Activated CD8-positive, alpha-beta T cell treated with anti-CD3 and anti-CD28 coated beads for 36 hours (primary cell): ENCODE data around the gene DIMT1. TPM values are rescaled to one million over a fixed set of nuclear protein-coding genes. Genes with fewer than 3 reads are reported as not detected.
A peak's percentile ranks its signal among the peaks of the same experiment; 100 is the strongest.

ENCODE experiments used
- ATAC-seq: fragments of 200-7000 bp; cut with Tn5 transposase; one replicate; pipeline ENCODE4 v1.10.0; 2021; ENCODE audit warnings: mild to moderate bottlenecking, moderate library complexity
- CTCF ChIA-PET: fragments of 350-600 bp; sonication (Branson Sonifier 250); formaldehyde crosslinking; loops from one replicate; lab custom pipeline; 2021; ENCODE audit warnings: antibody characterized with exemption; lab: Charles Lee
- POLR2A ChIA-PET: fragments of 350-600 bp; sonication (Branson Sonifier 250); formaldehyde crosslinking; loops from one replicate; lab custom pipeline; 2021; ENCODE audit warnings: antibody characterized with exemption; lab: Charles Lee
- DNase-seq: peaks from one replicate; pipeline ENCODE4 v3.0.0-alpha.2; 2020
- H3K27ac Mint-ChIP-seq: one replicate; pipeline ENCODE4 v1.8.0; 2021; ENCODE audit warnings: mild to moderate bottlenecking, mixed read lengths
- H3K27me3 Mint-ChIP-seq: one replicate; pipeline ENCODE4 v1.8.0; 2021; ENCODE audit warnings: mixed read lengths
- H3K36me3 Mint-ChIP-seq: one replicate; pipeline ENCODE4 v1.8.0; 2021; ENCODE audit warnings: low read depth, mixed read lengths
- H3K4me1 Mint-ChIP-seq: one replicate; pipeline ENCODE4 v1.8.0; 2021; ENCODE audit warnings: low read depth, mixed read lengths
- H3K4me3 Mint-ChIP-seq: one replicate; pipeline ENCODE4 v1.8.0; 2021; ENCODE audit warnings: mild to moderate bottlenecking, moderate library complexity, mixed read lengths
- H3K9me3 Mint-ChIP-seq: one replicate; pipeline ENCODE4 v1.8.0; 2021; ENCODE audit warnings: mixed read lengths
- CTCF ChIP-seq: fragments of 200-600 bp; IDR thresholded peaks from one replicate; pipeline ENCODE4 v1.8.0; 2022; ENCODE audit warnings: antibody characterized with exemption, mild to moderate bottlenecking
- intact Hi-C: fragments of 100-400 bp; cut with micrococcal nuclease; formaldehyde crosslinking; loops from one replicate; pipeline ENCODE4 v1.10.0; 2022
- total RNA-seq, 2 experiments: library from RNA; stranded (reverse); gene quantifications; one replicate each; pipeline ENCODE4 v1.2.3, GENCODE V29; 2021

DIMT1 gene
- total RNA-seq, 2 experiments from 2014 or later = 51.3 to 59.1 TPM

GRCh38 chr5:62431735-62432620, 28.3 kb upstream of the DIMT1 start:
- H3K4me3 Mint-ChIP-seq = no peak overlapping the region
- CTCF ChIA-PET = interaction anchor here (1.1 to 2.5 kb wide), 6 partner anchors 10 to 77 kb away, joined by 3 to 11 read pairs (median 4); no protein-coding TSS in a partner anchor
- H3K36me3 Mint-ChIP-seq = peaks cover 1% of the 10 kb centered on the region
- peak overlapping the region; percentile 21 for H3K27ac Mint-ChIP-seq
- peaks cover 22% of the 10 kb centered on the region for H3K4me1 Mint-ChIP-seq
- no peak for ATAC-seq
- H3K9me3 Mint-ChIP-seq = no peaks in the 10 kb centered on the region
- DNase-seq = no peak
- H3K27me3 Mint-ChIP-seq = no peaks in the 10 kb centered on the region
- POLR2A ChIA-PET = interaction anchor here (1.3 to 1.9 kb wide), 2 partner anchors 11 to 13 kb away, joined by 3 to 5 read pairs; no protein-coding TSS in a partner anchor
- intact Hi-C loops = no loop called here
- TF ChIP-seq CTCF = no peak

- ATAC-seq (no peak), DNase-seq (no peak)
- H3K4me1 Mint-ChIP-seq = peaks cover 15% of the 10 kb centered on the region
- peaks cover 4% of the 10 kb centered on the region for H3K36me3 Mint-ChIP-seq
- H3K27me3 Mint-ChIP-seq = no peaks in the 10 kb centered on the region
- no peaks in the 10 kb centered on the region for H3K9me3 Mint-ChIP-seq
- H3K27ac Mint-ChIP-seq = no peak overlapping the region
- ChIA-PET POLR2A (no interaction called here), CTCF (no interaction called here)
- intact Hi-C loops = no loop called here
- H3K4me3 Mint-ChIP-seq = no peak overlapping the region
- no peak for TF ChIP-seq CTCF
These were observed 21.1 kb upstream of the DIMT1 start for GRCh38 chr5:62424763-62425162.

GRCh38 chr5:62421414-62421813, 17.7 kb upstream of the DIMT1 start:
- ChIA-PET POLR2A (interaction anchor here (1.2 to 1.3 kb wide), 2 partner anchors 9 to 11 kb away, joined by 3 to 4 read pairs; partner anchors contain the start of gene IPO11), CTCF (interaction anchor here (1.5 kb wide), 1 partner anchor 23 kb away, joined by 4 read pairs; no protein-coding TSS in a partner anchor)
- ATAC-seq (no peak), DNase-seq (no peak)
- Mint-ChIP-seq H3K27me3 (no peaks in the 10 kb centered on the region), H3K36me3 (peaks cover 4% of the 10 kb centered on the region), H3K27ac (no peak overlapping the region), H3K4me1 (peaks cover 16% of the 10 kb centered on the region), H3K4me3 (no peak overlapping the region), H3K9me3 (no peaks in the 10 kb centered on the region)
- intact Hi-C loops = no loop called here
- no peak for TF ChIP-seq CTCF

- ChIA-PET CTCF (interaction anchor here (1.5 to 1.7 kb wide), 2 partner anchors 24 to 40 kb away, joined by 5 to 6 read pairs; no protein-coding TSS in a partner anchor), POLR2A (interaction anchor here (0.6 to 1.6 kb wide), 4 partner anchors 12 to 204 kb away, joined by 3 to 5 read pairs (median 4); partner anchors contain the start of gene DIMT1)
- Mint-ChIP-seq H3K27ac (no peak overlapping the region), H3K27me3 (no peaks in the 10 kb centered on the region), H3K4me1 (peaks cover 21% of the 10 kb centered on the region), H3K9me3 (no peaks in the 10 kb centered on the region), H3K4me3 (no peak overlapping the region), H3K36me3 (no peaks in the 10 kb centered on the region)
- intact Hi-C loops = no loop called here
- no peak for ATAC-seq
- TF ChIP-seq CTCF = no peak
- no peak for DNase-seq
These were observed 15.9 kb upstream of the DIMT1 start for GRCh38 chr5:62419609-62420008.
